ENCODE measurements around the gene KAZN.

KAZN gene

DNA sequence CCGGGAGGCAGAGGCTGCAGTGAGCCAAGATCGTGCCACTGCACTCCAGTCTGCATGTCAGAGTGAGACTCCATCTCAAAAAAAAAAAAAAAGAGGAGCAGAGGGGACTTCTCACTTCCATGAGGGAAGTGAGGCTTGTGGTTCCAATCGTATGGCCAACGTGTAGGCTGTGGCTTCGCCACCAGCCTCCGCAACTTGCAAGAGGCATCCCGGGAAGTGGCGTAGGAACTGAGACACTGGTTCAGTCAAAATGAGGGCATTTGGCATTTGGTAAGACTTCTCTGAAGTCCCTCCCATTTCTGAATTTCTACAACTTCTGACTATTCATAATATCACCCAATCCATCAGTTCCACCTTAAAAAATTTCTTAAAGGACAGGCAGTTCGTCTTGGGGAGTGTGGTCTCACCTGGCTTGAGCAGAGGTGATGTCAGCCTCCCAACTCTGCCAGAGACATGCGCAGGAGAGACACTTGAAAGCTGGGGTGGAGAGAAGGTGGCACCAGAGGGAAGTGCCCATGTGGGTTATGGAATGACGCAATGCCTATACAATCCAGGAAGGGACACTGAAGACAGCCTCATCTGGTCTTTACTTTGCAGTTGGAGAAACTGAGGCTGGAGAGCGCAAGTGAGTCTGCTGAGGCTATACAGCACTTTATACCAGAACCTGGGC lies 17.2 kb downstream of the KAZN start:
- no peak for DNase-seq

DNA sequence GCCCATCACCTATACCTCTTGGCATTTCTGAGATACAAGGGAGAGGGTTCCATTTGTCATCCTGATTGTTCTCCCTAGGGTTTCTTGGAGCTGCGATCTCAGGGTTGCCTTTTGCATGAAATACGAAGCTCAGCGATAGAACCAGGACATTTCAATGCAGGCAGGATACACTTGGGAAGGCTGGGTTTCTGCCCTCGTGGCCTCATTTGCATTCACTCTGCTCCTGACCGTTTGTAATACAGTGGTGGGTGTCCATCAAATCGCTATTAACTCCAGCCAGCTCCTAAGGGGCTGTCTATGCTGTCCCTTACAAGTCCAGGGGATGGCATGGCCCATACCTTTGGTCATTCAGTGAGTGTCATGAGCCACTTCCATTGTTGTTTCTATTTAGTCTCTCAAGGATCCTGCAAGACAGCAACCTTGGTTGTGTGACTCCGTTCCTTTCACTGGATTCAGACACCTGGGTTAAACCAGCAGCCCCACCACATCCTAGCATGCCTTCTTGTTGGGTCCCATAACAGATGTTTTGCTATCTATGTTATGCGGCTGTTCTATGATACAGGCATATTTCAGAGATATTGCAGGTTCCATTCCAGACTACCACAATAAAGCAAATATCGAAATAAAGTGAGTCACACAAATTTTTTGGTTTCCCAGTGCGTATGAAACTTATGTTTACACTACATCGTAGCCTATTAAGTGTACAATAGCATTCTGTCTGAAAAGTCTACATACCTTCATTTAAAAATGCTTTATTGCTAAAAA lies 18.3 kb downstream of the KAZN start:
- no peak for DNase-seq

DNA sequence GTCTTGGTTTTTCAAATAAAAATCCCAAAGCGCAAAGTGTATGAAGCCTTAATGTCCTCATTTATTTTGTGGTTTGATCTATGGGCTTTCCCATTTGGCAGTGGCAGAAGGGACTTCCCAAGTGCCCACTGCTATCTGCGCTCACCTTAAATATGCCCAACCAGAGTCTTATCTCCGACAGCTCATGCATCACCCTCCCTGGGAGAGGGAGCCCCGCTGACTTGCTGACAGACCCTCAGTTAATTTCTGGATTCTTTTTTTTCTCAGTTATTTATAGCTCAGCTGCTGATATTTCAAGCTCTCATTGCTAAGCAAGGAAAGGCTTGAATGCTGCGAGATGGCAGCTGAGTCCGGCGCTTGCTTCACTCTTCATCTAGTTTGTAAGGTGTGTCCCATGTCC lies 19.3 kb downstream of the KAZN start:
- no peak for DNase-seq

DNA sequence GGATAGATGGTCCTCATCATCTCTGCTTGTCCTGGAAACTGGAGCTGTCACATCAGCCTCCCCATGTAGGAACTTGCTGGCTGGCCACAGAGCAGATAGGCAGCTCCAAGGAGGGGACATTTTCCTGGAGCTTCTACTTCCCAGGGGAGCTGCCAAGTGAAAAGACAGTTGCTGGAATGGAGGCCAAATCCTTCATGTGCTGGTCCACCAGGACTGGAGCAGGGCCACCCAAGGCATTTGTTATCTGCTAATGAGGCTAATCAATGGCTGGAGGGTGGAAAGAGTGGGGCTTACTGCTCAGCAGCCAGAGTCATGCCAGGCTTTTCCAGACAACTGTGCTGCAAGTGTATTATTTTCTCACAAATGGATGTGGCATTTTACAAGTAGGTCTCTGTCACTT lies 22.5 kb downstream of the KAZN start:
- DNase-seq: no peak

DNA sequence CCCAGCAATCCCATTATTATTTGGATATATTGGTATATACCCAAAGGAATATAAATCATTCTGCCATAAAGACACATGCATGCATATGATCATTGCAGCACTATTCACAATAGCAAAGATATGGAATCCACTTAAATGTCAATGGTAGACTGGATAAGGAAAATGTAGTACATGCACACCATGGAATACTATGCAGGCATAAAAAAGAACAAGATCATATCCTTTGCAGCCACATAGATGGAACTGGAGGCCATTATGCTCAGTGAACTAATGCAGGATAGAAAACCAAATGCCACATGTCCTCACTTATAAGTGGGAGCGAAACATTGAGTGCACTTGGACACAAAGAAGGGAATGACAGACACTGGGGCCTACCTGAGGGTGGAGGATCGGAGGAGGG lies 24.6 kb downstream of the KAZN start:
- DNase-seq: no peak

DNA sequence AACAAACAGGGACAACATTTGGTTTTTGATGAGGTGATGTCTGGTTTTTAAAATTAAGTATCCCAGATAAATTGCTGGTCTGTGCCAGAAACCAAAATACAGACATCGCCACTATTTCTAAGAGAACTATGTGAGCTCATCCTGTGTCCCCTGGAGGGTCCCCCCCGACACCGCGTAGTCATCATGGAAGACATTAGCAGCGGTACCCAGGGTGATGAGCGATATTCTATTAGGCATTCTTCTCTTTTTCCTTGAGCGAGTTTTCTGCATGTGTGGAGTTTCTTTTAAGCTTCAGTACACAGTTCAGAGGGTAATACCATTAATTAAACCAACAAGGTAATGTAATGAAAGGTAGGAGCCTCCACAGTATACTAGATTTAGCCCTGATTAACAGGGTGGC lies 26.5 kb downstream of the KAZN start:
- no peak for DNase-seq

DNA sequence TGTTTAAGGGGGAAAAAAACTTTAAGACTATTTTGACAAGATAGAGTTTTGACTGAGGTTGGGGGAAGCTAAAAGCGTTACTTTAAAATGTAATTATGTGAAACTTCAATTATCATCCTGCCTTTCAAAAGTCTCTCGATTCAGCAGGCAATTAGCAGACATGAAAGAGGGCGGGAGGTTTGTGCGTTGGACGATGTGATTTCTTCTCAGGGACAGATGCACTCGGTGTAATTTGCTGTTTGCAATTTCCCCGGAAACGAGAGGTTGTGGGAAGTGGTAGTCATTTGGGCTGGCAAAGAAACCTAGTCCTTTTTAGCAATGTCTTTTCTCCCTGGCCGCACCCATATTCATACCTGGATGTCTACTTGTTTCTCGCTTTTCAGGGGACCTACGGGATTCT lies 27.1 kb downstream of the KAZN start:
- peak; percentile 9 for DNase-seq

DNA sequence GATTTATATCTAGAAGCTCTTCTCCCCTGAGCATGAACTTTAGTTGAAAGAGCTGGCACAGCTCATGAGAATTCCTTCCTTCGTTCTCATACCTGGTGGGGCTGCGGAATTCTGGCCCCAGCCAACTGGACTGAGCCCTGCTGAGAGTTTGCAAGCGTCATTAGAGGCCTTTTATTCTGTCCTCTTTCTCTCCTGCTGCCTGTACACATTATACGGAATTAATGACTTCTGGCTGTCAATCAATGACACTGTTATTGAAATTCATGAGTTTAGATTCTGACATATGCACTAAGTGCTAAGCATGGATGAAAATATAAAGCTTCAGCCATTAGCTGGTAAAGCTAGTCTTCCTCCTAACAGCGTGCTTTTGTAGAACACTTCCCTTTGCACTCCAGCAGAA lies 27.5 kb downstream of the KAZN start:
- no peak for DNase-seq

DNA sequence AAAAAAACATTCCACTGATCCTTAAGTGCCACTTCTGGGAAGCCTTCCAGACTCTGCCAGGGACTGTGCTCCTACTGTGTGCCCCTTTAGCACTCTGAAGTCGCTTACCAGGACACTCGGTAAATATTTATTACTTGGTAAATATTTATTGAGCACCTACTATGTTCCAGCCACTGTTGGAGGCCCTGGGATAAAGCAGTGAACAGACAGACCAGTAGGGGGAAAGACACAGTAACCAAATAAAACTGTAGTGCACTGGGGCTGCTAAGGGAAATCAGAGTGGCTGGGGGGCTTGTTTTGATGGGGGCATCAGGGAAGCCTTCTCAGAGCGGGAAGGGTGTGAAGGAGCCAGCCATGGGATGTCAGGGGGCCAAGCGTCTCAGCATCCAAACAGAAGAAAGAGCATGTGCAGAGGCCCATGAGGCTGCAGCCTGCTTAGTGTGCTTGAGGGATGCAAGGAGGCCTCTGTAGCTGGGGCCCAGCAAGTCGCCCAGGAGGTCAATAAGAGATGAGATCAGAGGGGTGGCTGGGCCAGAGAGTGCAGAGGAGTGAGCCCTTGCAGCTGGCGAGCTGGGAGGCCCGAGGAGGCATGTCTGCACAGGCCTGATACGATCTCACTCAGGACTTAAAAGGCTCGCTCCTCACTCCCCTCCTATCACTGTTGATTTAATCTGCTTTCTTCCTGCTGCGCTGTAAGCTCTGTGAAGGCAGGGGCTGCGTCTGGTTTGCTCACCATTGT lies 28.6 kb downstream of the KAZN start:
- DNase-seq: no peak

DNA sequence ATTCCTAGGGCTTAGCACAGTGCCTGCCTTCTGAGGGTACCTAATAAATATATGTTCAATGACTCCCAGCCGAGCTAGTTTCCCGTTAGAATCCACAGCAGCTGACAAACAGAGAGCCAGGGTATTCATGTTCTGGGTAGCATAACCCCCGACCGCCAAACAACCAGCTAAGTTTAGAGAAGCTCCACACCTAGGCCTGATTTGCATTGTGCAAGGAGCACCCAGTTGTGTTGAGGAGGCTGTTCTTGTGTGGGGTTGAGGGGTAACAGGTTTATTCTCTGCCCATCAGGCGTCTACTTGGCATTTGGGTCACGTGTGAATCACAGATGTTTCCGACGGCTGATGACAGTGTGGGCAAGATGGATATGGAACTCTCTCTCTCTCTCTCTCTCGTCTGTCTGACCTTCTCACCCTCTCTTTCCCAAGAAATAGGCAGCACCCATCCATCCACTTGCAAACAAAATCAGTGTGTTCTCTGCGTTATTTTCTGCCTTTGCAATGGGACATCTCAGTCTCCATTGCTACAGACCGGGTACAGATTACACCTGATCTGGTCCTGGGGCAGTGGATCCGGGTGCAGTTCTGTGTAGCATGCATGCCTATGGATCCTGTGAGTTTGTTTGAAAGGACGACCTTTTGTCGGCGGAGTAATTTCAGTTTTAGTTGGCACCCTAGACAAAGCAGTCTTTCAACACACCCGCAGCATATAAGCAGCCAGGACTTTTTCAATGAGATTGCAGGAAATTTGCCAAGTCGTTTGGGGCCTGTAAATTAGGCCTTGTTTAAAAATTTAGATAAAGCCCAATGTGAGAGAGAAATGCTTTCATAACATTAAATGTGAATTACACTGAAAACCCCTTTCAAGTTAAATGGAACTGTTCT lies 29.4 kb downstream of the KAZN start:
- DNase-seq: no peak

DNA sequence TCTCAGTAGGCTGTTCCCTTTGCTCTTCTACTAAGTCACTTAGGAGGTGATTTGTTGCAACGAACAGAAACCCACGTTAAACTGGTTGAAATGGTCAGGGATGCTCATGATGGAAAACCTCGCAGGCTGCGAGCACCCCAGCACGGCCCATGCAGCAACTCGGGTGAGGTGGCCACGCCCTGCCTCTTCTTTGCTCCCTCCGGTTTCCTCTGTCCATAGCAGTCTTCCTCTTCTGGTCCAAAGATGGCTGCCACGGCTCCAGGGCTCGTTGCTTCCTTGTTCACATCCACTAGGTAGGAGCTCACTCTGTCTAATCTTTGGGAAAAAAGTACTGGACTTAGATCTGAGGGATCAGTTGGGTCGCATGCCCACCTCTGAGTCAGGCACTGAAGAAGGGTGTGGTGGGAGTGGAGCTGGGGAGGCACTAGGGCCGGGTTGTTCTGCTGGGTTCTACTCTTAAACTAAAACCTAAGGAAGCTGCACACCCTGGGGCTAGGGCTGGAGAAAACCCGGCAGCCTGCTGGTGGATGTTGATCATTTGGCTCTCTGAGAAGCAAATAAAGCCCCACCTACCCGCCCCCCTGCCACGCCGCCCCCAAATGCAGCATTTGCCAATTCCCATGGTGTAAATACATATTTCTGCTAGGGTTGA lies 31.0 kb downstream of the KAZN start:
- no peak for DNase-seq

DNA sequence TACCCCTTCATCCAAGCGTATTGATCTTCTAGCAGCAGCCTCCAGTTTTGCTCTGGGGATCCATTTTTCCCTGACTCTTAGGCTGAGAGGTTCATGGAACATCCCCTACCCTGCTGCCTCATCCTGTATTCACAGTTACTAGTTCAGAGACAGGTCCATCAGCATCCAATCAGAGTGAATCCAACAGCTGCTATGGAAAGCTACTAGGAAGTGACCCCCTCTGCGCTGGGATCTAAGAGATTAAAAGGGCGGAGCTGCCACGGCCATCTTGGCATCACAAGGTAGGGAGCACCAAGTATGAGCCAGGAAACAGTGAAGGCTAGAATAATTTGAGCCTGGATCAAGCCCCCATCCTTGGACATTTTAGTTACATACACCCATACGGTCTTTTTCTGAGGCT lies 32.5 kb downstream of the KAZN start:
- DNase-seq: no peak

DNA sequence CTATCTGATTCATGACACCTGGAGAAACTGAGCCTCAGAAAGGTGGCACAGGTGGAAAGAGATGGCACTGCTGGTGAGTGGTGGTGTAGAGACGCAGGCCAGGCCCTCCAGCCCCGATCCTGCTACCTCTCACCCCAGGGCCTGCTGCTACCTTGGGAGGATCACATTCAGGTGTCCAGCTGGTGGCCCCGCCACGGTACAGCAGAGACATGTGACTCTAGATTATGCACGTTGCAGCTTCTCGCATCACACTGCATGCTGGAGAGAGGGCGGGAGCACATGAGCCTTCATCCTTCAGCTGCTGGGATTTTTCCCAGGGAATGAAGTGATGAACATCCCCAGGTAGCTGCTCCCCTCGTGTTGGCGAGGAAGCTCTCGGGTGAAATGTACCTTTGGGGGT lies 32.9 kb downstream of the KAZN start:
- DNase-seq: no peak

DNA sequence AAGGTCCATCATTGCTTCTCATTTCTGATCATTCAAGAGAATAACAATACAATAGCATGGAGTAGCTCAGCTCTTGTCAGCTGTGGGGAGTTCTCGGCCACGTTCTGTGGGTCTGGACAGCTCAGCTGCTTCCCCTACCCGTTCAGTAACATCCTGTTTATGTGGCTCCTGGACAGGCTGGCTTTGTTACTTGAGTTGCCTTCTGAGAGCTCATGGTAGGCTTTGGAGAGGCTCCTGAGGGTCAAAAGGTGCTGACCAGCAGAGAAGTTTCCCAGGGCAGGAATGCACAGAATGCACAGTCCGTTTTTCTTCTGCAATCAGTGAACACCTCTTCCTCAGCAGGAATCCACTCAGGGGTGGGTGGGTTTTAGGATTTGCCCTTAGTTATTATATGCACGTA lies 36.0 kb downstream of the KAZN start:
- no peak for DNase-seq

DNA sequence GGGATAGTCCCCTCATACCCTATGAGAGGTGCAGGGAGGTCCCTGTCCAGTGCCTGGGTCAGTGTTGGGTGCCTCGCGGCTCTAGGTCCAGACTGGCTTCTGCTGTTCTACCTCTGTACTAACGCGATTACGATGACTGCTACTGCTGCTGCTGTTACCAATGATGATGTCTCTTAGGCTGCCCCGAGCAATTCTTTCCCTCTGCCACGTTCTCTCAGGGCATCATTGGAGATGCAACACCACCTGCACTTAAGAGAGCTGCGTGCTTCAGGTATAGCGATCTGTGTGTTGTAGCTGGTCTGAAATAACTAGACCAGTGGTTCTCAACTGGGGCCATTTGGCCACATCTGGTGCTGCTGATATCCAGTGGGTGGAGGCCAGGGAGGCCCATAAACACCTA lies 36.9 kb downstream of the KAZN start:
- DNase-seq: no peak

DNA sequence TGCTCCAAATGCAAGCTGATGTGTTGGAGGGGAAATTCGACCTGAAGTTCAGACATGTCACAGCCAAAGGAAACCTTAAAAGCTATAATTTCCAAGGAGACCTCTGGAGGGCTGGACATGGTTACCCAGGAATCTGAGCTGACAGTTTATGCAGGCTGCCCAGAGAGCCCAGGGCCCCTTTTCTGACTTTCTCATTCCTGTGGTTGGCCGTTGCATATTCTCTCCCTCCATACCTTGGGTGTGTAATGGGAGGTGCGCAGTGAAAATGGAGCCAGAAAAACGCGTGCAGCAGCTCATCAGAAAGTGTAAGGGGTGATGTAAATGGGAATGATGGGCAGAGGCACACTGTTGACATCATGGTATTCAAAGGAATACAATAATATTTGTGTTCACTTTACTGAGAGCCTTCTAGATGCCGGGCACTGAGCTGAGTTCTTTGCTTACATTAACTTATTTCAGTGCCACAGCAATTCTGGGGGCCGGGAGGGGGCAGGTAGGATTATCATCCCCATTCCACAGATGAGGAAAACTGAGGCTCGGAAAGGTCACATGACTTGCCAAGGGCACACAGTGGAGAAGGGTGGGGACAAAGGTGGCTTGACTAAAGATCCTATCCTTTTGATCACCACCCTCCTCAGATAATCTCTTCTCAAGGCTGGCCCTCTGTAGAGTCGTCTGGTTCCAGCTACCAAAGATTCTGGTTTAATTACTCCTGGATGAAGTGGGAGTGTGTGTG lies 38.6 kb downstream of the KAZN start:
- no peak for DNase-seq

DNA sequence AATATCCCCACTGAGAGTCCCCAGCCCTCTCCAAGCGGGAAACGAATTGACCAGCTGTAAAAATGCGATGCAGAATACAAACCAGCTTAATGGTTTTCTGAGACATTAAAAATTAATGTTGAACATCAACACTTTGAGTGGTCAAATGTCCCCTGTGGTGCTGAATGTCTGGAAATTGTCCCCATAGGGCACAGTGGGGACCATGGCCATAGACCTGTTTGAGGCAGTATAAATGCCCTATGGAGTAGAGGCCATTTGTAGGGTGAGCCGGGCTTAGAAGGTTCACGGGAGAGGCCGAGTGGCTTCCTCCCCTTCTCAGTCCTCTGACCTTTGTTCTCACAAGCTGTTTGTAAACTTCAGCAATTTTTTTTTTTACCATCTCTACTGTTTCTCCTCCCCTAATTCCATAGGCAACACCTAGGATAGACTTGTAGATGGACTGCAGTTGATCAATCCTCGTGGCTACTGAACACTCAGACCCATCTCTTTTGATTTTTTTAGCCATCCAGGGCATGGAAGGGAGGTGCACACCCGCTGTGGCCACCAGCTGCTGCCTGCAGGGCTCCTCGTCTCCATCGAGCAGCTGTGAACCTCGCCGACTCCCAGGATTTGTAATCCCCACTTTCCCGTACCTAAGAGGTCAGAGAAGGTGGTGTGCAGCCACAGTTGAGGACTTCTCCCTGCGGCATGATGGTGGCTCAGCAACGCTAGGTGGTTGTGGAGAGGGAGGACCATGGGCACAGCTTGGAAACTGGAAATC lies 41.0 kb downstream of the KAZN start:
- no peak for DNase-seq

DNA sequence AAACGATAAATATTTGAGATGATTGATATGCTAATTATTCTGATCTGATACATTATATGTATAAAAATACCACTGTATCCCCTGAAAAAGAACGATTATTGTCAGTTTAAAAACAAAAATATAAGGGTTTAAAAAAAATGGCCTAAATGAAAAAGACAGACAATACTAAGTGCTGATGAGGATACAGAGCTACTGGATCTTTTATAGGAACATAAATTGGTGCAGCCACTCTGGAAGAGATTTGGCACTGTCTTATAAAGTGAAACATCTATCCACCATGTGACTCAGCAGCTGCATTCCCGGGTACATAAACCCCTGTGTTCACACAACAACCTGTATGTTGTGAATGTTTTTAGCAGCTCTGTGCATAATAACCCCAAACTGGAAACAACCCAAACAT lies 44.2 kb downstream of the KAZN start:
- DNase-seq: no peak

DNA sequence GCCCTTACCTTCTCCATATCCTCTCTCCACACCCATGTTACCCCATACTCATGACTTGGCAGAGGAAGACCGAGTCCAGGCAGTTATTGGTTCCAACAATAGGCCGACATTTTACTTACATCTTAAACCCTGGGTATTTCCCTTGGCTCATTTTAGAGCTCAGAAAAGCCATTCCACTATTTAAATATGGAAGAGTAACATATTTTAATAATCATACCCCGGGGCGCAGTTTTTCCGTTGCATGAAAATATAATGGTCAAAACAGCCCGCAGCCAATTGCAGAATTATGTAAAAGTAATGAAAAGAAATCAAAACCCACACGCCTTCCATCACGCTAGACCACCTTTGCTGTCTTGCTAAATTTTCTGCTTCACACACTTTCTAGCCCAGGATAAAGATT lies 48.5 kb downstream of the KAZN start:
- DNase-seq: no peak

DNA sequence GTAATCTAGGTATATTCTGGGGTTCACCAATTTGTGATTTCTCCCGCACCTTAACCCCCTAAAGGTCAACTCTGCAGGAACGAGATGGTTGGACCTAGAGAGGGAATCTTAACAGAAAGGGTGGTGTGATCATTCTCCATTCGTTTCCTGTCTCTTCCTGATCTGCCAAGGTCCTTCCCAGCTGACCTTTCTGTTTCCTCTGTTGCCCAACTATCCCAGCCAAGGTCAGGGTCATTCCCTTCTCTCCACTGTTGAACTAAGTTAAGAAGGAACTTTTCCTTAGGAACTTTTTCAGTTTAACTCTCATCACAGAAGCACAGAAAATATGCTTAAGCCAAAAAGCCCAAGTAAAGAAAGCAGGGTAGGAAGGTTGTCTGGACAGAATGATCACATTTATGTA lies 49.3 kb downstream of the KAZN start:
- DNase-seq: no peak

DNA sequence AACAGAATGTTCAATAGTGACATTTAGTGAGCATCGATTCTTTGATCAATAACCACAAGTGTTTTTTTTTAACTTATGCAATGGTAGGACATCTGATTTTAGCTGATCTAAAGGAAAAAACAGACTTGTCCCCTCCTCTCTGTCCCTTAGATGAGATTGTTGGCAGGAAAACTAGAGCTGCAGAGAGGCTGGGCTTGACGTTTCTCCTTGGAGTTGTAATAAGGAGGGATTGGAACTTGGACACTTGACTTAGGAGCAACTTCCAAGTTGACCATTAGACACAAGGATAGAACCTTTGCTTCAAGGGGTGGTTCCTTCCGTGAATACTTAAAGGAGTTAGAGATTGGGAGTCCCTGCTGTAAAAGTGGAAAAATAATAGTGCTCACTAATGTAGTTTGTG lies 49.9 kb downstream of the KAZN start:
- DNase-seq: no peak
